Measurements from ENCODE around the gene IMPA2.
A peak's percentile ranks its signal among the peaks of the same experiment; 100 is the strongest.

Gene IMPA2

GRCh38 chr18:11989966-11990380, 8.7 kb downstream of the IMPA2 start:
- DNase-seq (ENCODE audit: insufficient read length, low spot score) (no peak), FAIRE-seq (no peak)
- no peak for TF ChIP-seq POLR2A (IDR thresholded peaks at IDR 0.05; ENCODE audit: low read depth, low read length)

- TF ChIP-seq POLR2A (IDR thresholded peaks at IDR 0.05; ENCODE audit: low read depth, low read length) = no peak
- FAIRE-seq (no peak), DNase-seq (ENCODE audit: insufficient read length, low spot score) (no peak)
These were observed 9.2 kb downstream of the IMPA2 start for GRCh38 chr18:11990539-11990938.

GRCh38 chr18:11991021-11991795, 9.9 kb downstream of the IMPA2 start:
- TF ChIP-seq POLR2A (IDR thresholded peaks at IDR 0.05; ENCODE audit: low read depth, low read length) = no peak
- DNase-seq (ENCODE audit: insufficient read length, low spot score) (no peak), FAIRE-seq (no peak)

GRCh38 chr18:11992096-11992790, 10.9 kb downstream of the IMPA2 start:
- FAIRE-seq (no peak), DNase-seq (ENCODE audit: insufficient read length, low spot score) (no peak)
- TF ChIP-seq POLR2A (IDR thresholded peaks at IDR 0.05; ENCODE audit: low read depth, low read length) = no peak

GRCh38 chr18:11993264-11993916, 12.1 kb downstream of the IMPA2 start:
- DNase-seq (ENCODE audit: insufficient read length, low spot score) (no peak), FAIRE-seq (no peak)
- TF ChIP-seq POLR2A (IDR thresholded peaks at IDR 0.05; ENCODE audit: low read depth, low read length) = no peak

- no peak for TF ChIP-seq POLR2A (IDR thresholded peaks at IDR 0.05; ENCODE audit: low read depth, low read length)
- FAIRE-seq (no peak), DNase-seq (ENCODE audit: insufficient read length, low spot score) (peak; percentile 50)
These were observed 13.0 kb downstream of the IMPA2 start for GRCh38 chr18:11994336-11994702.

- DNase-seq (ENCODE audit: insufficient read length, low spot score) (no peak), FAIRE-seq (no peak)
- TF ChIP-seq POLR2A (IDR thresholded peaks at IDR 0.05; ENCODE audit: low read depth, low read length) = no peak
These were observed 13.6 kb downstream of the IMPA2 start for GRCh38 chr18:11994703-11995444.

- DNase-seq (ENCODE audit: insufficient read length, low spot score) (peak; percentile 57), FAIRE-seq (peak; percentile 73)
These were observed 14.3 kb downstream of the IMPA2 start for GRCh38 chr18:11995445-11996189.

GRCh38 chr18:11996190-11996754, 15.0 kb downstream of the IMPA2 start:
- FAIRE-seq (no peak), DNase-seq (ENCODE audit: insufficient read length, low spot score) (no peak)
- no peak for TF ChIP-seq POLR2A (IDR thresholded peaks at IDR 0.05; ENCODE audit: low read depth, low read length)

More at GRCh38 chr18:11995445-11996189, 14.3 kb downstream of the IMPA2 start:
- no peak for TF ChIP-seq POLR2A (IDR thresholded peaks at IDR 0.05; ENCODE audit: low read depth, low read length)

- TF ChIP-seq POLR2A (IDR thresholded peaks at IDR 0.05; ENCODE audit: low read depth, low read length) = no peak
- FAIRE-seq (no peak), DNase-seq (ENCODE audit: insufficient read length, low spot score) (no peak)
These were observed 15.6 kb downstream of the IMPA2 start for GRCh38 chr18:11996907-11997306.

GRCh38 chr18:11997466-11997865, 16.2 kb downstream of the IMPA2 start:
- FAIRE-seq (no peak), DNase-seq (ENCODE audit: insufficient read length, low spot score) (no peak)
- TF ChIP-seq POLR2A (IDR thresholded peaks at IDR 0.05; ENCODE audit: low read depth, low read length) = no peak

GRCh38 chr18:11998193-11998592, 16.9 kb downstream of the IMPA2 start:
- DNase-seq (ENCODE audit: insufficient read length, low spot score) (no peak), FAIRE-seq (no peak)
- no peak for TF ChIP-seq POLR2A (IDR thresholded peaks at IDR 0.05; ENCODE audit: low read depth, low read length)

- TF ChIP-seq POLR2A (IDR thresholded peaks at IDR 0.05; ENCODE audit: low read depth, low read length) = no peak
- DNase-seq (ENCODE audit: insufficient read length, low spot score) = no peak
- FAIRE-seq = no peak
These were observed 18.1 kb downstream of the IMPA2 start for GRCh38 chr18:11999429-11999828.

All from H54 (cell line).